OCI-LY3 (cell line): Measurements from ENCODE around the gene PKD1L1.

Experiments used
- H2AFZ ChIP-seq: fragments of 200-600, 300-600 bp; shearing (Covaris generic); 2 replicates; pipeline ENCODE4 v1.6.0; 2014; ENCODE audit warnings: antibody characterized with exemption, low read depth, low read length
- H3K27ac ChIP-seq: fragments of 200-600, 300-600 bp; sonication (generic); 2 replicates; pipeline ENCODE4 v1.5.1; 2014; ENCODE audit warnings: mild to moderate bottlenecking, low read length, moderate library complexity, mixed read lengths
- H3K27me3 ChIP-seq: fragments of 200-600, 300-600 bp; sonication (generic); 2 replicates; pipeline ENCODE4 v1.6.1; 2014; ENCODE audit warnings: low read depth, low read length, mixed read lengths
- H3K36me3 ChIP-seq: fragments of 200-600, 300-600 bp; sonication (generic); replicated peaks from 2 replicates; pipeline ENCODE3; 2014; ENCODE audit warnings: low read depth, low read length, mixed read lengths
- H3K4me1 ChIP-seq: fragments of 300-600, 200-600 bp; sonication (generic); 2 replicates; pipeline ENCODE4 v1.6.1; 2014; ENCODE audit warnings: low read length, mixed read lengths
- H3K4me2 ChIP-seq: fragments of 200-600, 300-600 bp; sonication (generic); 2 replicates; pipeline ENCODE4 v1.6.1; 2014; ENCODE audit warnings: low read length, mixed read lengths
- H3K4me3 ChIP-seq: fragments of 300-600, 200-600 bp; sonication (generic); 2 replicates; pipeline ENCODE4 v1.5.1; 2014; ENCODE audit warnings: antibody characterized with exemption, mild to moderate bottlenecking, low read length, moderate library complexity
- H3K79me2 ChIP-seq: fragments of 300-600, 200-600 bp; shearing (Covaris generic); 2 replicates; pipeline ENCODE4 v1.6.1; 2014; ENCODE audit warnings: mild to moderate bottlenecking, low read length, mixed read lengths
- H3K9ac ChIP-seq: fragments of 300-600, 200-600 bp; shearing (Covaris generic); 2 replicates; pipeline ENCODE4 v1.6.0; 2014; ENCODE audit warnings: mild to moderate bottlenecking, low read length, moderate library complexity
- H3K9me3 ChIP-seq: fragments of 200-600, 300-600 bp; shearing (Covaris generic); 2 replicates; pipeline ENCODE4 v1.6.1; 2014; ENCODE audit warnings: low read length, mixed read lengths; ENCODE audit not compliant: insufficient read depth
- H4K20me1 ChIP-seq: fragments of 200-600, 300-600 bp; sonication (generic); 2 replicates; pipeline ENCODE4 v1.6.1; 2016; ENCODE audit warnings: low read length, mixed read lengths; ENCODE audit not compliant: insufficient read depth
- EZH2phosphoT487 ChIP-seq: fragments of 200-600 bp; shearing (Covaris generic); IDR thresholded peaks from 2 replicates; pipeline ENCODE4 v1.6.1; 2018; ENCODE audit warnings: antibody characterized with exemption, mixed run types, low read depth
- TF ChIP-seq, protein P1 (sequence below): fragments of 200-600, 300-600 bp; sonication (generic); IDR thresholded peaks from 2 replicates; pipeline ENCODE4 v1.5.1; 2014; ENCODE audit warnings: antibody characterized with exemption, low read length, low read depth

The PKD1L1 gene

DNA sequence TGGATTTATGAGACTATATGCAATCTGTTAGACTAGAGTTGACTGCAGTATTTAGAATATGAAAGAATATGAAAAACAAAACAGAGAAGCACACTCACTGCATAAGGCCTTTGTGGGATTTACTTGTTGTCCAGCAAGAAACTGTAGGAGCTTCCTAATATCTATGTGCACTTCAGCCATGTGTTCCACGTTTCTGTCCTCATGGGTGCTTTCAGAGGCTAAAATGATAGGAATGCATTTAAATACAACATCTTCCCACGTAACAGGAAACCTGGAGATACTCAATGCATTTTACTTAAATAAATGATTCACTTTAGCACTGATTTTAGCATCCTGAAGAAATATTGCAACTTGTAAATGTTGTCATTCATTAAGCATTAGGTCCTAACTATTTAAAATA, 19.4 kb upstream of the PKD1L1 start:
- Histone ChIP-seq H3K9ac (no peak overlapping the region), H3K4me2 (no peak overlapping the region), H3K79me2 (no peaks in the 10 kb centered on the region), H4K20me1 (peaks cover 4% of the 10 kb centered on the region; the same call in 1 of the 2 replicates), H3K4me3 (no peak overlapping the region), H3K27ac (no peak overlapping the region), H2AFZ (no peak overlapping the region), H3K4me1 (no peaks in the 10 kb centered on the region), H3K9me3 (no peaks in the 10 kb centered on the region), H3K36me3 (peaks cover 54% of the 10 kb centered on the region), H3K27me3 (no peaks in the 10 kb centered on the region)
- TF ChIP-seq, protein P1, sequence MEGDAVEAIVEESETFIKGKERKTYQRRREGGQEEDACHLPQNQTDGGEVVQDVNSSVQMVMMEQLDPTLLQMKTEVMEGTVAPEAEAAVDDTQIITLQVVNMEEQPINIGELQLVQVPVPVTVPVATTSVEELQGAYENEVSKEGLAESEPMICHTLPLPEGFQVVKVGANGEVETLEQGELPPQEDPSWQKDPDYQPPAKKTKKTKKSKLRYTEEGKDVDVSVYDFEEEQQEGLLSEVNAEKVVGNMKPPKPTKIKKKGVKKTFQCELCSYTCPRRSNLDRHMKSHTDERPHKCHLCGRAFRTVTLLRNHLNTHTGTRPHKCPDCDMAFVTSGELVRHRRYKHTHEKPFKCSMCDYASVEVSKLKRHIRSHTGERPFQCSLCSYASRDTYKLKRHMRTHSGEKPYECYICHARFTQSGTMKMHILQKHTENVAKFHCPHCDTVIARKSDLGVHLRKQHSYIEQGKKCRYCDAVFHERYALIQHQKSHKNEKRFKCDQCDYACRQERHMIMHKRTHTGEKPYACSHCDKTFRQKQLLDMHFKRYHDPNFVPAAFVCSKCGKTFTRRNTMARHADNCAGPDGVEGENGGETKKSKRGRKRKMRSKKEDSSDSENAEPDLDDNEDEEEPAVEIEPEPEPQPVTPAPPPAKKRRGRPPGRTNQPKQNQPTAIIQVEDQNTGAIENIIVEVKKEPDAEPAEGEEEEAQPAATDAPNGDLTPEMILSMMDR: no peak
- TF ChIP-seq EZH2phosphoT487: no peak

- Histone ChIP-seq H3K4me1 (no peaks in the 10 kb centered on the region), H3K4me3 (no peak overlapping the region), H2AFZ (no peak overlapping the region), H3K27ac (no peak overlapping the region), H4K20me1 (peaks cover 4% of the 10 kb centered on the region; the same call in 1 of the 2 replicates), H3K9me3 (no peaks in the 10 kb centered on the region), H3K9ac (no peak overlapping the region), H3K4me2 (no peak overlapping the region), H3K36me3 (peaks cover 55% of the 10 kb centered on the region), H3K79me2 (no peaks in the 10 kb centered on the region), H3K27me3 (no peaks in the 10 kb centered on the region)
- TF ChIP-seq, protein P1: no peak
- no peak for TF ChIP-seq EZH2phosphoT487
These were observed 18.9 kb upstream of the PKD1L1 start for GRCh38 chr7:47967123-47967522.

- Histone ChIP-seq H3K27ac (no peak overlapping the region), H2AFZ (no peak overlapping the region), H3K9me3 (no peaks in the 10 kb centered on the region), H3K9ac (no peak overlapping the region), H3K4me1 (no peaks in the 10 kb centered on the region), H3K36me3 (peaks cover 66% of the 10 kb centered on the region), H3K27me3 (no peaks in the 10 kb centered on the region), H3K79me2 (no peaks in the 10 kb centered on the region), H4K20me1 (peaks cover 4% of the 10 kb centered on the region; the same call in 1 of the 2 replicates), H3K4me3 (no peak overlapping the region), H3K4me2 (no peak overlapping the region)
- TF ChIP-seq, protein P1: no peak
- no peak for TF ChIP-seq EZH2phosphoT487
These were observed 17.2 kb upstream of the PKD1L1 start for GRCh38 chr7:47965456-47965855.

DNA sequence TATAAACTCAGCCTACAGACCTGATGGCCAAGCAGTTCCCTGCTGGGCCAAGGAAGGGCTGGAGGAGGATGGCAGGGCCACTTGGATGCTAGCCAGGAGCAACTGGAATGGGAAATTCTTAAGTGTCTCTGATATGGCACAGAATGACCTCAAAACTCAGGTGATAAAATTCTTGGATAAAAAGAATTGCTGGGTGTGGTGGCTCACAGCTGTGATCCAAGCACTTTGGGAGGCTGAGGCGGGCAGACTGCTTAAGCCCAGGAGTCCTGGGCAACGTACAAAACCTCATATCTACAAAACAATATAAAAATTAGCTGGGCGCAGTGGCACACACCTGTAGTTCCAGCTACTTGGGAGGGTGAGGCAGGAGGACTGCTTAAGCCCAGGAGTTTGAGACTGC, 14.0 kb upstream of the PKD1L1 start:
- no peaks in the 10 kb centered on the region for H3K79me2 ChIP-seq
- no peak overlapping the region for H2AFZ ChIP-seq
- peaks cover 54% of the 10 kb centered on the region for H3K36me3 ChIP-seq
- no peaks in the 10 kb centered on the region for H3K27me3 ChIP-seq
- no peaks in the 10 kb centered on the region for H3K9me3 ChIP-seq
- no peak overlapping the region for H3K4me2 ChIP-seq
- no peaks in the 10 kb centered on the region for H3K4me1 ChIP-seq
- H4K20me1 ChIP-seq: no peaks in the 10 kb centered on the region
- H3K9ac ChIP-seq: no peak overlapping the region
- no peak overlapping the region for H3K4me3 ChIP-seq
- TF ChIP-seq, protein P1: no peak
- TF ChIP-seq EZH2phosphoT487: no peak
- H3K27ac ChIP-seq: no peak overlapping the region
